ENCODE measurements around the gene ALPG. TPM values are rescaled to one million over a fixed set of nuclear protein-coding genes. Genes with fewer than 3 reads are reported as not detected.

ALPG gene
- total RNA-seq, 2 donors from 2014 or later, result not detected

DNA sequence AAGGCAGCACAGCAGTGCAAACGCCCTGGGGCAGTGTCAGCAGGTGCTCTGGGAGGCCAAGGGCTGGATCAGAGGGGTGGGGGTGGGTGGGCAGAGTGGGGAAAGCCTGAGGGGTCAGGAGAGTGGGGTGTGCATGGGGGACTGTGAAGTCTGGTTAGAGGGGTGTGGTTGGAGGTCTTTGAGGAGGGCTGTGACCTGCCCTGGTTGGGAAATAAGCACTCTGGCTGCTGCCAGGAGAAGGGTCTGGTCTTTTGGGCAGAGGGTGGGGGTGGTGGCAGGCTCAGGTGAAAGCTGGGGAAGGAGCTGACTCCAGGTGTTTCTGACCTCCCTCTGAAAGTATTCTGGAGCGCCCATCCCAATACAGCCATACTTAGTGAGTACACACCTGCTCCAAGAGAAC, 53.5 kb downstream of the ALPG start:
- no peak overlapping the region for H3K27ac Mint-ChIP-seq
- no peaks in the 10 kb centered on the region for H3K9me3 ChIP-seq (ENCODE audit: control insufficient read depth, low read length, poor library complexity, severe bottlenecking)
- DNase-seq, result no peak
- no peaks in the 10 kb centered on the region for H3K4me1 Mint-ChIP-seq
- no peak for ATAC-seq
- H3K4me3 Mint-ChIP-seq, result no peak overlapping the region
- peaks cover 47% of the 10 kb centered on the region for H3K27me3 Mint-ChIP-seq
- H3K36me3 Mint-ChIP-seq (ENCODE audit: low read depth), result no peaks in the 10 kb centered on the region

Other genes starting within 250 kb of the ALPG start
- gene ALPP, start 28.1 kb upstream of the ALPG start, total RNA-seq, result under 1 TPM; 0.29 to 0.45 TPM
- not detected for gene ALPI, start 49.3 kb downstream of the ALPG start, total RNA-seq
- gene ECEL1, start 81.0 kb downstream of the ALPG start, total RNA-seq, result not detected
- gene PRSS56, start 113.5 kb downstream of the ALPG start, total RNA-seq, result not detected
- not detected for gene CHRND, start 119.3 kb downstream of the ALPG start, total RNA-seq
- gene CHRNG, start 132.8 kb downstream of the ALPG start, total RNA-seq, result not detected
- gene TIGD1, start 143.7 kb downstream of the ALPG start, total RNA-seq, result 10 to 100 TPM; 14.6 to 17.2 TPM
- 10 to 100 TPM; 52.1 to 58.8 TPM for gene EIF4E2, start 143.8 kb downstream of the ALPG start, total RNA-seq
- gene EFHD1, start 226.8 kb downstream of the ALPG start, total RNA-seq, result 1 to 10 TPM; 1.1 to 1.8 TPM